Activated T-cell treated with anti-CD3 and anti-CD28 coated beads for 24 hours (primary cell): ENCODE measurements around the gene PARD6B.
"Not testable (repeated sequence)": the region's sequence is repeated elsewhere in the genome, so short reads cannot be mapped to it uniquely, and the experiment has no call there.

Experiments
- DNase-seq: peaks from one replicate; pipeline ENCODE4 v3.0.0-alpha.2; 2020; ENCODE audit warnings: low read depth

PARD6B gene

GRCh38 chr20:50703651-50704438, 27.5 kb upstream of the PARD6B start:
- not testable (repeated sequence) for DNase-seq

GRCh38 chr20:50704514-50704913, 26.9 kb upstream of the PARD6B start:
- DNase-seq, result no peak

GRCh38 chr20:50704971-50705370, 26.4 kb upstream of the PARD6B start:
- DNase-seq, result no peak

- DNase-seq, result no peak
Observed at GRCh38 chr20:50708845-50709635, 22.3 kb upstream of the PARD6B start.

GRCh38 chr20:50709636-50709973, 21.8 kb upstream of the PARD6B start:
- DNase-seq, result no peak

- no peak for DNase-seq
Observed at GRCh38 chr20:50710492-50711063, 20.8 kb upstream of the PARD6B start.

GRCh38 chr20:50711113-50711825, 20.1 kb upstream of the PARD6B start:
- no peak for DNase-seq

- DNase-seq, result no peak
Observed at GRCh38 chr20:50712771-50713656, 18.4 kb upstream of the PARD6B start.

GRCh38 chr20:50713657-50714101, 17.7 kb upstream of the PARD6B start:
- DNase-seq, result no peak

- DNase-seq, result not testable (repeated sequence)
Observed at GRCh38 chr20:50714426-50714825, 17.0 kb upstream of the PARD6B start.

GRCh38 chr20:50715694-50716093, 15.7 kb upstream of the PARD6B start:
- DNase-seq, result no peak

GRCh38 chr20:50716518-50716917, 14.9 kb upstream of the PARD6B start:
- no peak for DNase-seq

- DNase-seq, result no peak
Observed at GRCh38 chr20:50717312-50717711, 14.1 kb upstream of the PARD6B start.

GRCh38 chr20:50717974-50718761, 13.2 kb upstream of the PARD6B start:
- no peak for DNase-seq

- no peak for DNase-seq
Observed at GRCh38 chr20:50719328-50719727, 12.1 kb upstream of the PARD6B start.

- DNase-seq, result no peak
Observed at GRCh38 chr20:50720026-50720425, 11.4 kb upstream of the PARD6B start.

- DNase-seq, result no peak
Observed at GRCh38 chr20:50720582-50720981, 10.8 kb upstream of the PARD6B start.

GRCh38 chr20:50721881-50722281, 9.5 kb upstream of the PARD6B start:
- no peak for DNase-seq

GRCh38 chr20:50722424-50723155, 8.8 kb upstream of the PARD6B start:
- no peak for DNase-seq

- no peak for DNase-seq
Observed at GRCh38 chr20:50723672-50724071, 7.7 kb upstream of the PARD6B start.
